Activated CD4-positive, CD25-positive, alpha-beta regulatory T cell (primary cell): ENCODE data around the gene FAM174B.

Experiments
- DNase-seq, 4 experiments: peaks; one replicate each; lab custom pipeline; 2025; lab: John Stamatoyannopoulos, UW

Gene FAM174B

DNA sequence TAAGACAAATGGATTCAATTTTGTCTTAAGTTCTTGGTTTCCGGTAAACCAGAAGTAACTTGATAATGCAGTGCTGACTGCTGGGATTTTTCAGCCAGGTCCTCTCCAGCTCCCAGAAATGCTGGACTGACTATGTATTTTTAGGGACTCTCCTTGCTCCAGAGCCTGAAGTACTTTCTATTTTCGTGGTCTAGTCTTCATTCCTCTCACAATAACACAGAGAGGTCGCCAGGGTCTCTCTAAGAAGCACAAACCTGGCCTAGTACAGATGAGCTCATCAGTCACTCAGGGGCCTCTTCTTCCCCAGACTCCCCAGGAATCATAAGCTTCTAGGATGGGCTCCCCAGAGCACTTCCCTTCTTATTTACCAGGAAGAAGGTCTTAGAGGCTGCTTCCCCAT lies 85.8 kb downstream of the FAM174B start:
- no peak for DNase-seq
